Adrenal gland (tissue), 12 donors: ENCODE measurements around the gene IMMP2L. TPM values are rescaled to one million over a fixed set of nuclear protein-coding genes. Genes with fewer than 3 reads are reported as not detected.

Source experiments
- DNase-seq, 7 donors: peaks; one replicate each; pipeline ENCODE4 v3.0.0-alpha.2; 2019 to 2020
- H3K27ac ChIP-seq, 5 donors: fragments of 200-600 bp; sonication (generic) in 4 of 5; 1 replicate in 3 of 5; 2 replicates in 2 of 5; pipeline versions ENCODE4 v1.5.1 to v1.8.0; 2016 to 2020; ENCODE audit warnings: mild to moderate bottlenecking in 1 of 5
- H3K27me3 ChIP-seq: fragments of 200-600 bp; 2 replicates; pipeline ENCODE4 v1.8.0; 2021
- H3K36me3 ChIP-seq, 2 donors: fragments of 200-600 bp; replicated peaks in 1 of 2; 1 replicate in 1 of 2; 2 replicates in 1 of 2; pipeline versions ENCODE4 v1.5.1 to v1.8.0; 2018 to 2022
- H3K4me1 ChIP-seq, 2 donors: fragments of 200-600 bp; replicated peaks in 1 of 2; 1 replicate in 1 of 2; 2 replicates in 1 of 2; pipeline versions ENCODE4 v1.5.1 to v1.8.0; 2018 to 2021
- H3K4me3 ChIP-seq, 4 donors: fragments of 200-600 bp; sonication (generic) in 3 of 4; one replicate each; pipeline ENCODE4 v1.5.1; 2016 to 2018
- H3K9me3 ChIP-seq, 3 donors: fragments of 200-600 bp; sonication (generic) in 1 of 3; replicated peaks in 1 of 3; 1 replicate in 2 of 3; 2 replicates in 1 of 3; pipeline versions ENCODE4 v1.5.1 to v1.8.0; 2016 to 2021
- POLR2A ChIP-seq, 2 donors: fragments of 450-650 bp; IDR thresholded peaks; one replicate each; pipeline ENCODE4 v1.6.1; 2017; ENCODE audit warnings: antibody characterized with exemption in 2 of 2, mild to moderate bottlenecking in 2 of 2, moderate library complexity in 1 of 2
- WGBS, 4 donors: extraction: QIAGEN DNeasy Blood & Tissue Kit in 2 of 4; methylation state at CpG; one replicate each; pipeline versions ENCODE4 v1.1.5 to v1.1.7; 2013 to 2017; 5-methylcytosine and 5-hydroxymethylcytosine counted together
- intact Hi-C, 2 donors: fragments of 100-400 bp; cut with DNase I; formaldehyde crosslinking; loops; one replicate each; pipeline versions ENCODE4 v1.14.1 to v1.15.0; 2022 to 2023
- polyA plus RNA-seq, 3 donors: library from polyadenylated mRNA; stranded (reverse); fragments of 200-250 nt in 2 of 3; fragments of 350-450 nt in 1 of 3; fragmentation: Illumina TruSeq in 1 of 3; extraction: RNeasy Lipid Tissue Mini Kit (QIAGEN cat#74804) in 1 of 3; gene quantifications; one replicate each; pipeline ENCODE4 v1.2.3, GENCODE V29; 2013 to 2014
- total RNA-seq, 9 donors: library from RNA; depleted of rRNA in 4 of 9; stranded (reverse); fragments of >200 nt in 4 of 9; fragments of 120-200 nt in 1 of 9; fragmentation: NEBNext Ultra II Directional in 1 of 9; extraction: Animal tissue kit (Norgen Biotek cat#: 25700) in 1 of 9; gene quantifications; one replicate each; pipeline versions ENCODE4 v1.1.0 to v1.2.4, GENCODE V29; 2013 to 2023
- TF ChIP-seq, protein P1 (sequence below), 6 experiments: fragments of 450-650 bp in 4 of 6; fragments of 200-600 bp in 2 of 6; sonication (generic) in 1 of 6; IDR thresholded peaks; 1 replicate in 5 of 6; 2 replicates in 1 of 6; pipeline versions ENCODE4 v1.5.1 to v1.8.0; 2016 to 2021; ENCODE audit warnings: antibody characterized with exemption in 6 of 6, mild to moderate bottlenecking in 2 of 6, moderate library complexity in 1 of 6
- donor health status: healthy with polysubstance abuse.
- donor health status: Bipolar disorder and iron deficiency.
- donor health status: DM: yes; HTN: yes; CAD: no.
- donor health status: DM: no; HTN: no; CAD: no.
- donor health status: DM: no; HTN: no; CAD: no.
- donor health status: DM: yes; HTN: yes; CAD: no.

Gene IMMP2L
- total and polyA plus RNA-seq, 12 donors, result 13.4 to 34.1 (median 25.3) TPM

- DNase-seq, result no peak
- Histone ChIP-seq H3K4me1 (peaks cover 0 to 6% of the 10 kb centered on the region in 2 donors), H3K9me3 (no peaks in the 10 kb centered on the region), H3K36me3 (no peaks in the 10 kb centered on the region), H3K27me3 (no peaks in the 10 kb centered on the region), H3K4me3 (no peak overlapping the region), H3K27ac (no peak overlapping the region)
- no peak for TF ChIP-seq POLR2A (IDR thresholded peaks at IDR 0.05)
- TF ChIP-seq, protein P1, sequence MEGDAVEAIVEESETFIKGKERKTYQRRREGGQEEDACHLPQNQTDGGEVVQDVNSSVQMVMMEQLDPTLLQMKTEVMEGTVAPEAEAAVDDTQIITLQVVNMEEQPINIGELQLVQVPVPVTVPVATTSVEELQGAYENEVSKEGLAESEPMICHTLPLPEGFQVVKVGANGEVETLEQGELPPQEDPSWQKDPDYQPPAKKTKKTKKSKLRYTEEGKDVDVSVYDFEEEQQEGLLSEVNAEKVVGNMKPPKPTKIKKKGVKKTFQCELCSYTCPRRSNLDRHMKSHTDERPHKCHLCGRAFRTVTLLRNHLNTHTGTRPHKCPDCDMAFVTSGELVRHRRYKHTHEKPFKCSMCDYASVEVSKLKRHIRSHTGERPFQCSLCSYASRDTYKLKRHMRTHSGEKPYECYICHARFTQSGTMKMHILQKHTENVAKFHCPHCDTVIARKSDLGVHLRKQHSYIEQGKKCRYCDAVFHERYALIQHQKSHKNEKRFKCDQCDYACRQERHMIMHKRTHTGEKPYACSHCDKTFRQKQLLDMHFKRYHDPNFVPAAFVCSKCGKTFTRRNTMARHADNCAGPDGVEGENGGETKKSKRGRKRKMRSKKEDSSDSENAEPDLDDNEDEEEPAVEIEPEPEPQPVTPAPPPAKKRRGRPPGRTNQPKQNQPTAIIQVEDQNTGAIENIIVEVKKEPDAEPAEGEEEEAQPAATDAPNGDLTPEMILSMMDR (IDR thresholded peaks at IDR 0.05), result no peak
- WGBS, 4 donors, result 80 to 97% (median 94%) methylated on average over 1 of the region's 1 CpG
- intact Hi-C loops, result no loop called here
These were observed 48.7 kb downstream of the IMMP2L start for GRCh38 chr7:111513566-111513965.

GRCh38 chr7:111511845-111512244, 50.4 kb downstream of the IMMP2L start:
- Histone ChIP-seq H3K36me3 (no peaks in the 10 kb centered on the region), H3K9me3 (no peaks in the 10 kb centered on the region), H3K4me3 (no peak overlapping the region), H3K27ac (no peak overlapping the region), H3K4me1 (peaks cover 0 to 6% of the 10 kb centered on the region in 2 donors), H3K27me3 (no peaks in the 10 kb centered on the region)
- TF ChIP-seq, protein P1 (IDR thresholded peaks at IDR 0.05), result no peak
- TF ChIP-seq POLR2A (IDR thresholded peaks at IDR 0.05), result no peak
- intact Hi-C loops, result no loop called here
- DNase-seq, result no peak
- WGBS, 4 donors, result 94% methylated on average over 4 of the region's 4 CpGs

DNA sequence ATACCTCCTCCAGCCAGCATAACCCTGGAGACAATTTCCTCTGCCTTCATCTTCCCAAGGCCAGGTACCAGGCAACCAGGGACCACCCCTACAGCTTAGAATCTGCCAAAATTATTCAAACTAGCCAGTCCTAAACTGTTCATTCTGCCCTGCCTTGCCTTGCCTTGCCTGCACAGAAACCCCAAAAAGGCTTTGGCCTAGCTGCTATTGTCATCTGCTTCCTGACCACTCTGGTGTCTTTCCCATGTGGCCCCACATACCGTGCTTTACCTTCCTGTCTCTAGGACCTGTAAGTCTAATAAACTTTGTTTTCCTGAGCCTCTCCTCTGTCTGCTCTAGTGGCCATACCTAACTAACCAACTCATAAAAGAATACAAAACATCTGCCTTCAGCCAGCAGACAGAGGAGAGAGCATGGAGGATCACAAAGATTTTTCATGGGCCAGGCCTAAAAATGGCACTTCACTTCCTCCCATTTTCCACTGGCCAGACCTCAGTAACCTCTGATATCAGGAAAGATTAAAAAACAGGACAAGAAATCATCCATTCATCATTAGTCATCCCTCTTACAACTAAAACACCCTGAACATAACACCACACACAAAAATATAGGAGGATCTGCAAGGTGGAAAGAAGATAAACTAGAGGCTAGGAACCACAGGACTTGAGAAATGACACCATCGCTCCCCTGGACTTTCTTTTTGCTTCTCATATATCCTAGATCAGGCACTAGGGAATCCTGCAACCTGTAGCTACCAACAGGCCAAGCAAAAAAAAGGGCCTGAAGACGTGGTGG, 51.5 kb downstream of the IMMP2L start:
- TF ChIP-seq, protein P1 (IDR thresholded peaks at IDR 0.05), result no peak
- TF ChIP-seq POLR2A (IDR thresholded peaks at IDR 0.05), result no peak
- Histone ChIP-seq H3K4me1 (peaks cover 0 to 6% of the 10 kb centered on the region in 2 donors), H3K27ac (no peak overlapping the region), H3K4me3 (no peak overlapping the region), H3K36me3 (no peaks in the 10 kb centered on the region), H3K27me3 (no peaks in the 10 kb centered on the region), H3K9me3 (no peaks in the 10 kb centered on the region)
- intact Hi-C loops, result no loop called here
- WGBS, 4 donors, result 90 to 100% (median 91%) methylated on average over 3 of the region's 3 CpGs
- DNase-seq, result no peak

- H3K27me3 ChIP-seq, result no peaks in the 10 kb centered on the region
- H3K4me1 ChIP-seq, result peaks cover 0 to 6% of the 10 kb centered on the region in 2 donors
- DNase-seq, result no peak
- H3K4me3 ChIP-seq, result no peak overlapping the region
- no peak overlapping the region for H3K27ac ChIP-seq
- intact Hi-C loops, result no loop called here
- no peaks in the 10 kb centered on the region for H3K36me3 ChIP-seq
- 94 to 97% (median 95%) methylated on average over 4 of the region's 4 CpGs for WGBS, 4 donors
- H3K9me3 ChIP-seq, result no peaks in the 10 kb centered on the region
- TF ChIP-seq POLR2A (IDR thresholded peaks at IDR 0.05), result no peak
- TF ChIP-seq, protein P1 (IDR thresholded peaks at IDR 0.05), result no peak
These were observed 52.2 kb downstream of the IMMP2L start for GRCh38 chr7:111510062-111510461.
